Measurements from ENCODE around the gene GALR1. TPM values are rescaled to one million over a fixed set of nuclear protein-coding genes. Genes with fewer than 3 reads are reported as not detected.

The GALR1 gene
- total RNA-seq, 1 donor from 2014 or later = 0.06 TPM

DNA sequence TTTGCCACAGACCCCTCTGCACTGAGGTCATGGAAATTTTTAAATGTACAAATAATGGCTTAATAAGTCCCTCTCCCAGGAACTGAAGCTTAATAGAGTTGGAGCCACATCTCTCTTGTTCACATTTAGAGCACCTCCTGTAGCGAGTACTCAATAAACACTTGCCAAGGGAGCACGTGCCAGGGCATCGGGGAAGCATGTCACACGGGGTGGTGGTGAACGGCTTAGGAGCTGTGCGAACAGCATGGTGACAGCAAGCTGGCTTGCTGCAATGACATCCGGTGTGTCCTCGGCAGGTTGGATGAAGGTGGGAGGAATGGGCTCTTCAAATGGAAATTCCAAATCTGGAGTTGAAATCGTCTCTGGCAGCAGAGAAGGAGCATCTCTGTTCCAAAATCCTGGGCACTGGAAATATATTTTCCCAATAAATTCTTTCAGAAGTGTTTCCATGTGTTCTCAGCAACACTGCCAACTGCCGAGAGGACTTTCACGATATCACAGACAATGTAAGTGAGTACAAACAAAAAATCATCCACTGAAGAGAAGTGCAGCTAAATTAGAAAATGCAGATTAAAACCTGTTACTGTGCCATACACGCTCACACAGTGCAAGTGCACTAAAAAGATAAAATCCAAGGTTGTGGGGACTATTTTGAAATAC is 74.1 kb downstream of the GALR1 start:
- no peaks in the 10 kb centered on the region for H3K36me3 ChIP-seq
- intact Hi-C loops (cut with DNase I) = no loop called here
- peaks cover 9% of the 10 kb centered on the region for H3K27me3 ChIP-seq
- no peaks in the 10 kb centered on the region for H3K4me1 ChIP-seq
- H3K27ac ChIP-seq = no peak overlapping the region
- ATAC-seq (no peak), DNase-seq (no peak)
- H3K4me3 ChIP-seq = no peak overlapping the region
- H3K9me3 ChIP-seq = no peaks in the 10 kb centered on the region
- TF ChIP-seq, protein P1, sequence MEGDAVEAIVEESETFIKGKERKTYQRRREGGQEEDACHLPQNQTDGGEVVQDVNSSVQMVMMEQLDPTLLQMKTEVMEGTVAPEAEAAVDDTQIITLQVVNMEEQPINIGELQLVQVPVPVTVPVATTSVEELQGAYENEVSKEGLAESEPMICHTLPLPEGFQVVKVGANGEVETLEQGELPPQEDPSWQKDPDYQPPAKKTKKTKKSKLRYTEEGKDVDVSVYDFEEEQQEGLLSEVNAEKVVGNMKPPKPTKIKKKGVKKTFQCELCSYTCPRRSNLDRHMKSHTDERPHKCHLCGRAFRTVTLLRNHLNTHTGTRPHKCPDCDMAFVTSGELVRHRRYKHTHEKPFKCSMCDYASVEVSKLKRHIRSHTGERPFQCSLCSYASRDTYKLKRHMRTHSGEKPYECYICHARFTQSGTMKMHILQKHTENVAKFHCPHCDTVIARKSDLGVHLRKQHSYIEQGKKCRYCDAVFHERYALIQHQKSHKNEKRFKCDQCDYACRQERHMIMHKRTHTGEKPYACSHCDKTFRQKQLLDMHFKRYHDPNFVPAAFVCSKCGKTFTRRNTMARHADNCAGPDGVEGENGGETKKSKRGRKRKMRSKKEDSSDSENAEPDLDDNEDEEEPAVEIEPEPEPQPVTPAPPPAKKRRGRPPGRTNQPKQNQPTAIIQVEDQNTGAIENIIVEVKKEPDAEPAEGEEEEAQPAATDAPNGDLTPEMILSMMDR (IDR thresholded peaks at IDR 0.05) = no peak

Other genes with a start within 250 kb of the GALR1 start
- gene MBP, start 117.1 kb upstream of the GALR1 start, total RNA-seq = 78.9 TPM